Glomerular visceral epithelial cell (primary cell): ENCODE measurements around the gene THSD8.

Experiments used
- DNase-seq: peaks from one replicate; pipeline ENCODE4 v3.0.0-alpha.2; 2016; ENCODE audit errors: extremely low spot score

Gene THSD8

DNA sequence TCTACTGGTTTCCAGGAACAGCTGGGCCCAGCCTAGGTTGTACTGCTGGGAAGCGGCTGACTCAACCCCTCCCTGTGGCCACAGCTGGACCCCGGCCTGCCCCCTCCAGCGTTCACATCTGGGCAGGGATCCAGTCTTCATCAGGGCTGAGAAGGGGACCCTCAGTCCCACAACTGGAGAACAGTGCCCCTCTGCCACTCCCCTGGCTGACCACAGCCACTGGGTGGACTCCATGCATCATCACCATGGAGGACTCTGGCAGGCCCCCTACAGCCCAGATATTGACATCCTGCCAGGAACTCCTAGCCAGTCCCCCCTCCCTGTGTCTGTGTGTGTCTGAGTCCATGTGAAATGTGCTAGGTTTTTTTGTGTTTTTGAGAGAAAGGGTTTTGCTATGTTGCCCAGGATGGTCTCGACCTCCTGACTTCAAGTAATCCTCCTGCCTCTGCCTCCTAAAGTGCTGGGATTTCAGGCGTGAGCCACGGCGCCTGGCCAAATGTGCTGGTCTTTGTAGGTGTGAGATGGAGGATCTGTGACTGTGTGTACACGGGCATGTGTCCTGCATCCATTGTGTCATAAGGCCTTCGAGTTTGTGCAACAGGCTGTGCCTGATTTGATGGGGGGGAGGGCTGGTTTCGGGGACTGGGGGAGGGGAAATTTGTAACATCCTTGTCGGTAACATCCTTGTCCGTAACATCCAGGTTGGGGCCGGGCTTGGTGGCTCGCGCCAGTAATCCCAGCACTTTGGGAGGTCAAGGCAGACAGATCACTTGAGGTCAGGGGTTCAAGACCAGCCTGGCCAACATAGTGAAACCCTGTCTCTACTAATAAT lies 22.5 kb upstream of the THSD8 start:
- DNase-seq, result peak; percentile 83

DNA sequence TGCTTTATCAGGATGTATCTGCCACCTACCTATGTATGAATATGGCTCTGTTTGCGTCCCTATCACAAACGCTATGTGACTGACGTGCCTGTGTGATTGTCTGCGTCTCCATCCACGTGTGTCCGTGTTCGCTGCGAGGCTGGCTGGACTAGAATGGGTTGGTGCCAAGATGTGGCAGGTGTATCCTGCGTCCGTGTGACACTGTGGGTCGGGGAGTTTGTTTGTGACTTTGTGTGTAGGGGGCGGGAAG lies 19.8 kb upstream of the THSD8 start:
- DNase-seq, result no peak

GRCh38 chr19:12782424-12783290 lies 19.2 kb upstream of the THSD8 start:
- DNase-seq, result peak; percentile 82

GRCh38 chr19:12783291-12783848 lies 18.5 kb upstream of the THSD8 start:
- DNase-seq, result peak; percentile 38

DNA sequence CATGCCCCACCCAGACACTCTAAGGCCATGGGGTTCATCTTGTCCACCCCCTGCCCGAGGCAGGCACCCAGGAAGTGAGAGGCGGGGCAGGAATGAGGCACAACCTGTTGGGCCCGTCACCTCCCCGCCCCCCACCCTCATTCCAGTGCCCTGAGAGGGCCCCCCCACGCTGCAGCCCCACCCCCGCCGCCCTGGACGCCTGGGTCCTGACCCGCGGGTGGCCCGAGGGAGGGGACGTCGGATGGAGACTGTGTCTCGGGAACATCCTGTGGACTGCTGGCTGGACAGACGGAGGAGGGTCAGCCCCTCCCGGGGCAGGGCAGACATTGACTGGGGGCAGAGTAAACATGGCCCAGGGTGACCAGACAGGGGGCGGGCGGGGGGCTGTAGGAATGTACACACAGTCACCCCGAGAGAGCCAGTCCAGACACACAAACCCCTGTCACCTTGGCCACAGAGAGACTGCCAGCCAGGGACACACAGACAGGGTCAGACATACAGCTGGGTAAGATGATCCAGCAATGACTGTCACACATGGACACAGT lies 17.9 kb upstream of the THSD8 start:
- peak; percentile 70 for DNase-seq

DNA sequence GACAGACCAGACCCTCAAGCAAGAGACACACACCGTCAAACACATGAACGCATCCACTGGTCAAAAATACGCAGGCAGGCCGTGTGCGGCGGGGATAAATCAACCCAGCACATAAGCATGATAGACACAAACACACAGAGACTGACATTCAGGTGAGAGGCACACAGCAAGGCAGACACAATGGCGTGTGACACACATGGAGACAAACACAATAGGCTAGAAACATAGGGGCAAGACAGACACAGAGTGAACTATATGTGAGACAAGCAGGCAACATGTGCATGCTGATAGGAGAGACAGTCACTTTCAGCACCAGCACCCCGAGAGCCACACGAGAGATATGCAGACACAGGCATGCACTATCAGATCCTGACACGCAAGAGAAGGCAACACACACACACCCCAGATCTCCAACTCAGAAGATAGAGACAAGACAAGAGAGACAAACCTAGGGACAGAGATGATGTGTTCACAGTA lies 17.4 kb upstream of the THSD8 start:
- peak; percentile 21 for DNase-seq

- DNase-seq, result no peak
Measured at GRCh38 chr19:12784871-12785430, 16.9 kb upstream of the THSD8 start.

DNA sequence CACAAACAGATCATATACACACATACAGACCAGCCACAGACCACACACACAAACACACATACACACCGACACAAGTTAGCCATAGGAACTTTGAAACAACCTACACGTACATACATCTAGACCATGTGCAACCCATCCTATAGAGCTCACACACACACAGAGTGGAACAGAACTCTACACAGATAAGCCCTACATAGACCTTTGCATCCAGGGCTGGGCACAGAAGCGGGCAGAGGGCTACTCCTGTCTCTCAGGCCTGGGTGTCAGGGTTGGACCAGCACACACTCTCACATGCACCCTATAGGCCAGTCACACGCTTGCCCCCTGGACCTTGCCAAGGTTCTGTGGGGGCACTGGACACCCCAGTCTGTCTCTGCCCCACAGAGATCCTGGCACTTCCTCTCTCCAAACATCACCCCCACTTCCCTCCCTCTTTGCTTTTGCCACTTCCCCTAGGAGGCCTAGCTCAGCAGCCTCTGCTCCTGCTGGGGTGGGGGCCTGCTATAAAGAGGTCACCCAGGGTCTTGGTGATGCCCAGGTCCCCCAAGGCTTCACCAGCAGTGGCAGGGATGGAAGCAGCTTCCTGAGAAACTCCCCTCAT lies 16.3 kb upstream of the THSD8 start:
- no peak for DNase-seq

GRCh38 chr19:12786141-12786870 lies 15.6 kb upstream of the THSD8 start:
- DNase-seq, result peak; percentile 28

GRCh38 chr19:12786952-12787351 lies 14.9 kb upstream of the THSD8 start:
- DNase-seq, result no peak

GRCh38 chr19:12787458-12787857 lies 14.4 kb upstream of the THSD8 start:
- no peak for DNase-seq

- no peak for DNase-seq
Measured at GRCh38 chr19:12788042-12788681, 13.7 kb upstream of the THSD8 start.

DNA sequence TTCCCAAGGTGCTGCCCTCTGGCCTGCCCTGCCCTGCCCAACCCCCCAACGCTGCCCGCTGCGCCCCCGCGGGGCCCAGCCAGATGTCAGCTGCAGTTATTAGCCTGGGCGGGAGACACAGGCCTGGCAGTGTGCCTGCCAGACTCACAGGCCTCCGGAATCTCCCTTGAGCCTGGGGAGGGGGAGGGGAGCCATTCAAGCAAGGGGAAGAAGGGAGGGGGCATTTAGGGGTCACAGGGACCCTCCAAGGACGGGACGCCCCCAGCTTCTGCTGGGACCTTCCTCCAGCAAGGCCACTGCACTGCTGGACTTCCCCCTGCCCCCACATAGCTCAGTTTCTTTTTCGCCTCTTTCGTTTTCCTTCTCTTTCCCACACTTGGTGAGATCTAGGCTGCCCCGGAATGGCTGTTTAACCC lies 13.2 kb upstream of the THSD8 start:
- DNase-seq, result peak; percentile 89

DNA sequence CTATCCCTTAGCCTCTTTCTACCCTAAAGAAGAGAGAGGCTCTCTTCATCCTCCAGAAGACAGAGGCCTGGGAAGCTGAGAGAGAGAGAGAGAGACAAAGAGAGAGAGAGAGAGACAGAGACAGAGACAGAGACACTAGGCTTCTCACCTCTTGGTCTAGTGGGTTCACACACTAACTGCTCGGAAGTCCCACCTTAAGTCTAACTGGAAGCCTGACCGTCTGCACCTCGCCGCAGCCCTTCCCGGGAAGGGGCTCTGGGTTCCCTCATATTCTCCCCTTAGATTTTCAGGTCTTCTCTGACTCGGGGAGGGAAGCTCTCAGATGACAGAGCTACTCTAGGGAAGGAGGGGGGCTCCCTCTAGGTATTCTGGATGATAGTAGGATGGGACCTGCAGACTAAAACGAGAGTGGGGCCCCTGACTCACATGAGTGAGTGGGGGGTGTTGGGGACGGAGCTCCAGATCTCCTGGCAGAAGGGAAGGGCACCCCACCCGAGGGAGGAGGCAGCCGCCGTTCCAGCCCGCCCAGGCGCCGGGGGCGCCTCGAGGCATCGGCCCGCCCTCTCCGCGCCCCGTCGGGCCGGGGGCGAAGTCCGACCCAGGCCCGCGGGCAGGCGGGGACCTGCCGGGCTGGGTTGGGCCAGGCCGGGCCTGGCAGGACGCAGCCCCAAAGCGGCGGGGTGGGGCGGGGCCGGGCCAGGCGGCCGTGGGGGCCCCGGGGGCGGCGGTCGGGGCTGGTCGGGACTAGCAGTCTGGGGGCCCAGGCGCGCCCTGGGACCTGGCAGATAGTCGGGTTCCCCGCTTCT lies 12.6 kb upstream of the THSD8 start:
- DNase-seq, result peak; percentile 46

- peak; percentile 98 for DNase-seq
Measured at GRCh38 chr19:12789904-12790619, 11.8 kb upstream of the THSD8 start.

DNA sequence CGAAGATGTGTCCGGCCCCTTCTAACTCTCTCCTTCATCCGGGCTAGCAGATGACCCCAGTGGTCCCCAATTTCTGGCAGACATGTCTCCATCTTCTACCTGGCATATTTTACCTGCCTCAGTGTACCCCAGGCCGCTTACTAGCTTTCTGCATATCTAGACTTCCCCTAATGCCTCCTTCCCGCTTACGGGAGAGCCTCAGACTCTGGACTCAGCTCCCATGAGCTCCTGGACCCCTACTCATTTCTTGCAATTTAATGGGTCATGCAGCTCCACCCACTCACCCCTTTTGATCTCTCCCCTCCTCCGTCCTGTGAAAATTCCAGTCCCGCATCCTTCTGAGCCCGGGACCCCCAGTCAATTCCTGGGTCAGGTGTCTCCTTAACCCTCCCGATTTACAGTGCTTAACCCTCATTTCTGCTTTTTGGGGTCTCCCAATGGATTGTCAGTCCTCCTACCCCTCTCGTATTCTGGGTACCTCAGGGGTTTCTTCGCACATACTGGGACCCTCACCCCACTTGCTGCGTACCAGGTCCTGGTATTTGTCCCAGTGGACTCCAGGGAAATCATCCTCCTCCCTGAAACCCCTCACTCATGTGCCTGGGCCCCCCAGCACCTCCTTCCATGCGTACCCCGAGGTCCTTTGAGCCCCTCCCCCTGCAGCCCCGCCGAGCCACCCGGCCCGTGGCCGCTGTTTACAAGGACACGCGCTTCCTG lies 11.1 kb upstream of the THSD8 start:
- DNase-seq, result no peak

DNA sequence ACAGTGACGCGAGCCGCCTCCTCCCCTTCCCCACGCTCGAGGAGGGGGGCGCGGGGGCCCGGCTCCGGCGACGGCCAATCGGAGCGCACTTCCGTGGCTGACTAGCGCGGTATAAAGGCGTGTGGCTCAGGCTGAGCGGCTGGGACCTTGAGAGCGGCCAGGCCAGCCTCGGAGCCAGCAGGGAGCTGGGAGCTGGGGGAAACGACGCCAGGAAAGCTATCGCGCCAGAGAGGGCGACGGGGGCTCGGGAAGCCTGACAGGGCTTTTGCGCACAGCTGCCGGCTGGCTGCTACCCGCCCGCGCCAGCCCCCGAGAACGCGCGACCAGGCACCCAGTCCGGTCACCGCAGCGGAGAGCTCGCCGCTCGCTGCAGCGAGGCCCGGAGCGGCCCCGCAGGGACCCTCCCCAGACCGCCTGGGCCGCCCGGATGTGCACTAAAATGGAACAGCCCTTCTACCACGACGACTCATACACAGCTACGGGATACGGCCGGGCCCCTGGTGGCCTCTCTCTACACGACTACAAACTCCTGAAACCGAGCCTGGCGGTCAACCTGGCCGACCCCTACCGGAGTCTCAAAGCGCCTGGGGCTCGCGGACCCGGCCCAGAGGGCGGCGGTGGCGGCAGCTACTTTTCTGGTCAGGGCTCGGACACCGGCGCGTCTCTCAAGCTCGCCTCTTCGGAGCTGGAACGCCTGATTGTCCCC lies 10.4 kb upstream of the THSD8 start, which contains the start of gene JUNB:
Gene JUNB (plus strand): TSS at position 142 of the 706 bp plus-strand sequence. CDS start 286 bp downstream, at position 428.
- DNase-seq, result peak; percentile 98
